ENCODE data around the gene CRCP. TPM values are rescaled to one million over a fixed set of nuclear protein-coding genes. Genes with fewer than 3 reads are reported as not detected.

CRCP gene
- total RNA-seq, 4 donors from 2014 or later: 20.6 to 48.6 (median 44.1) TPM

- Histone ChIP-seq H3K4me1 (peaks cover 14 to 23% (median 18%) of the 10 kb centered on the region in 4 donors), H3K36me3 (no peaks in the 10 kb centered on the region), H3K27me3 (no peaks in the 10 kb centered on the region), H3K27ac (peak within 1 kb of the TSS; percentile 78 to 88 (median 86)), H3K9me3 (no peaks in the 10 kb centered on the region), H3K4me3 (peak within 1 kb of the TSS; percentile 57 to 92 (median 78))
- intact Hi-C loops (cut with DNase I; ENCODE audit: low total_unique reads) (no loop called here), in situ Hi-C loops (cut with MboI; ENCODE audit: low pct_ligation_motif_present in 1 of 4, low pct_unique_long_range_greater_than_20kb in 1 of 4, low sequenced_read_pairs in 3 of 4) (no loop called here)
- TF ChIP-seq POLR2A (IDR thresholded peaks at IDR 0.05) (peak; percentile 94), CTCF (IDR thresholded peaks at IDR 0.05) (peak in 1 of 5 experiments; percentile 27), POLR2AphosphoS5 (IDR thresholded peaks at IDR 0.05) (peak; percentile 93 to 99 (median 99)), EP300 (IDR thresholded peaks at IDR 0.05; ENCODE audit: low read depth) (no peak)
- 0% methylated on average over 1 to 18 of the region's 67 CpGs for WGBS, 2 donors (ENCODE audit: low coverage in 1 of 2)
- DNase-seq: peak; percentile 97
Measured at GRCh38 chr7:66075590-66076461, 38.8 kb upstream of the CRCP start, which contains the start of gene ASL. TSS of gene ASL (plus strand) at chr7:66075819. CDS start at chr7:66076082, 263 bp downstream.

GRCh38 chr7:66076462-66077329 lies 38.0 kb upstream of the CRCP start:
- DNase-seq: peak; percentile 77
- WGBS, 2 donors (ENCODE audit: low coverage in 1 of 2): 50 to 100% methylated on average over 2 to 10 of the region's 11 CpGs
- in situ Hi-C loops (cut with MboI; ENCODE audit: low pct_ligation_motif_present in 1 of 4, low pct_unique_long_range_greater_than_20kb in 1 of 4, low sequenced_read_pairs in 3 of 4): no loop called here

GRCh38 chr7:66078067-66078466 lies 36.6 kb upstream of the CRCP start:
- intact Hi-C loops (cut with DNase I; ENCODE audit: low total_unique reads): no loop called here
- Histone ChIP-seq H3K27me3 (no peaks in the 10 kb centered on the region), H3K4me1 (peaks cover 14 to 23% (median 18%) of the 10 kb centered on the region in 4 donors), H3K27ac (no peak overlapping the region), H3K9me3 (no peaks in the 10 kb centered on the region), H3K36me3 (peaks cover 0 to 3% (median 0%) of the 10 kb centered on the region in 4 donors), H3K4me3 (no peak overlapping the region)
- TF ChIP-seq POLR2AphosphoS5 (IDR thresholded peaks at IDR 0.05) (no peak), EP300 (IDR thresholded peaks at IDR 0.05; ENCODE audit: low read depth) (no peak), CTCF (IDR thresholded peaks at IDR 0.05) (no peak), POLR2A (IDR thresholded peaks at IDR 0.05) (no peak)
- DNase-seq: no peak
- in situ Hi-C loops (cut with MboI; ENCODE audit: low pct_ligation_motif_present in 1 of 4, low pct_unique_long_range_greater_than_20kb in 1 of 4, low sequenced_read_pairs in 3 of 4): no loop called here
- 93% methylated on average over 5 of the region's 5 CpGs; no CpG with 5 or more reads in 1 of the 2 donors for WGBS, 2 donors (ENCODE audit: low coverage in 1 of 2)

More at GRCh38 chr7:66076462-66077329, 38.0 kb upstream of the CRCP start:
- intact Hi-C loops (cut with DNase I; ENCODE audit: low total_unique reads): no loop called here
- H3K4me3 ChIP-seq: peak overlapping the region; percentile 57 to 92 (median 78)
- H3K36me3 ChIP-seq: no peaks in the 10 kb centered on the region
- no peaks in the 10 kb centered on the region for H3K27me3 ChIP-seq
- no peaks in the 10 kb centered on the region for H3K9me3 ChIP-seq
- peaks cover 14 to 23% (median 18%) of the 10 kb centered on the region in 4 donors for H3K4me1 ChIP-seq
- peak overlapping the region; percentile 78 to 88 (median 86) for H3K27ac ChIP-seq
- TF ChIP-seq CTCF (IDR thresholded peaks at IDR 0.05) (no peak), POLR2A (IDR thresholded peaks at IDR 0.05) (peak; percentile 32), POLR2AphosphoS5 (IDR thresholded peaks at IDR 0.05) (peak in 1 of 3 donors; percentile 55)

- DNase-seq: no peak
- 98% methylated on average over 5 of the region's 6 CpGs; no CpG with 5 or more reads in 1 of the 2 donors for WGBS, 2 donors (ENCODE audit: low coverage in 1 of 2)
- no peak overlapping the region for H3K4me3 ChIP-seq
- H3K9me3 ChIP-seq: no peaks in the 10 kb centered on the region
- peaks cover 0 to 12% (median 6%) of the 10 kb centered on the region in 4 donors for H3K36me3 ChIP-seq
- H3K27ac ChIP-seq: no peak overlapping the region
- TF ChIP-seq POLR2A (IDR thresholded peaks at IDR 0.05) (no peak), POLR2AphosphoS5 (IDR thresholded peaks at IDR 0.05) (no peak), EP300 (IDR thresholded peaks at IDR 0.05; ENCODE audit: low read depth) (no peak), CTCF (IDR thresholded peaks at IDR 0.05) (no peak)
- intact Hi-C loops (cut with DNase I; ENCODE audit: low total_unique reads): no loop called here
- in situ Hi-C loops (cut with MboI; ENCODE audit: low pct_ligation_motif_present in 1 of 4, low pct_unique_long_range_greater_than_20kb in 1 of 4, low sequenced_read_pairs in 3 of 4): no loop called here
- no peaks in the 10 kb centered on the region for H3K27me3 ChIP-seq
- peaks cover 7 to 9% (median 8%) of the 10 kb centered on the region in 4 donors for H3K4me1 ChIP-seq
Measured at GRCh38 chr7:66082083-66082482, 32.6 kb upstream of the CRCP start.

Measured in transverse colon (tissue), 4 donors.